Bone marrow (tissue), 2 donors: ENCODE data around the gene SEC61B.
A peak's percentile ranks its signal among the peaks of the same experiment; 100 is the strongest.

Experiments
- DNase-seq, 2 donors: peaks; one replicate each; lab custom pipeline; 2025; lab: John Stamatoyannopoulos, UW

Gene SEC61B

GRCh38 chr9:99238331-99238730, 16.2 kb downstream of the SEC61B start:
- no peak for DNase-seq

GRCh38 chr9:99239341-99240060, 17.4 kb downstream of the SEC61B start:
- no peak for DNase-seq

- DNase-seq = no peak
Observed at GRCh38 chr9:99241106-99241505, 19.0 kb downstream of the SEC61B start.

DNA sequence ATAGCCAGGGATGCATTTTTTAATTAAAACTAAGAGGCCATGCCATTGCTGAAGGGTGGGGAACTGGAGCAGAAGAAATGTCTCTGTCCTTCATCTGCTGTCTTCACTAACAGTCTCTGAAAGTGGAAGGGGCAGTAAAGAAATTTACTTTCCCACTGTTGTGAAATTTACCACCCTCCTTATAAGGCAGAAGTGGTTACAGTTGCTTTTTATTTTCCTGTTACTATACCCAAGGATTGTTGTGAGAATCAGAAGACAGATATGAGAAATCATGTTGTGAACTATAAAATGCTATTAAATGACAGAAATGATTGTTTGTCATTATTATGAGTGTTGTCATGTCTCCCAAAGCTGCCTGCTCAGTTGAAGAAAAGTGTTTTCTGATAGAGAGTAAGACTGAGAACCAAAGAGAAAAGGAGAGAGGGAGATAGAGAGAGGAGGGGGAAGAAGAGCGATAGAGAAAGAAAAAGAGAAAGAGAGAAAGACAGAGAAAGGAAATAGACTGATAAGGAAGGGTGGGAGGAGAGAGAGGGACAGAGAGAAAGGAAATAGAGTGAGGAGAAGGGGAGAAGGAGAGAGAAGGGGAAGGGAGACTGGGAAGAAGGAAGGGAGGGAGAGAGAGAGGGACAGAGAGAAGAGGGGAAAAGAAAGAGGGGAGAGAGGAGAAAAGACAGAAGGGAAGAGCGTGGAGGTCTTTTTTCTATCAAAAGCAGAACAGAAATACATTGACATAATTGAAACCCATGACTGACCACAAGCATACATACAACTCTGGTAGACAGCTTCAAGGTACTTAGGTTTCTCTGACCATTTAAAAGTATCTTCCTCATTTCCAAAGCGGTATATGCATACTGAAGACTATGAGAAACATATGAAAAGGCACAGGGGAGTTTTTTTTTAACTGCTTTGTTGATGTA, 22.5 kb downstream of the SEC61B start:
- no peak for DNase-seq

- peak in 1 of 2 donors; percentile 25 for DNase-seq
Observed at GRCh38 chr9:99249619-99250018, 27.5 kb downstream of the SEC61B start.

- no peak for DNase-seq
Observed at GRCh38 chr9:99251157-99251556, 29.1 kb downstream of the SEC61B start.

- DNase-seq = no peak
Observed at GRCh38 chr9:99253134-99253533, 31.1 kb downstream of the SEC61B start.

DNA sequence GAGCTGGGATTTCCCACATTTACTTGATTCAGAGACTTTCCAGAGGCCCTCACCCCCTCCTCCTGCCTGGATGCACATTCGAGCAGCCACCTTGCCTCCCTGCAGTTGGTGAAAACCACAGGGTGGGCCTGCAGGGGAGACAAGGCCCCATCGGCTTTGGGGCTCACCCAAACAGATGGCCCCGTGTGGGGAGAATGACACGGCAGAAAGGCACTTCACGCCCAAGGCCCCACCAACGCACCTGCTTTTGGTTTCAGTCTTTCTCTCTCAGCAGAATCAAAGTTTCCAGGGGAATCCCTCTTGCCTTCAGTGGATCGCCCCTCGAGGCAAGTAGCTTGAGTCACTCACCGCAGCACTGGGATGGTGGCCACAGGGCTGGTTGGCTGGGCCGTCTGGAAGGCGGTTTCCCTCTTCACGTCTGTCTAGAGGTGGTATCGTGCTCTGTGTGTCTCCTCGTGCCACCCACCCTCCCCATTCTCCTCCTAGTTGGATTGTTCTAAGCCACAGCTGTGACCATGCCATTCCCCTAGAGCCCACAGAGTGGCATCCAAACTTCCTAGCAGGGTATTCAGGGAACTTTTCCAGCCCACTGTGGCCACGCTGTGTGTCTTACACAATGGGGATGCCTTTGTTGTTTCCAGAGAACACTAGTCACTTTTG, 31.8 kb downstream of the SEC61B start:
- peak in 1 of 2 donors; percentile 35 for DNase-seq

DNA sequence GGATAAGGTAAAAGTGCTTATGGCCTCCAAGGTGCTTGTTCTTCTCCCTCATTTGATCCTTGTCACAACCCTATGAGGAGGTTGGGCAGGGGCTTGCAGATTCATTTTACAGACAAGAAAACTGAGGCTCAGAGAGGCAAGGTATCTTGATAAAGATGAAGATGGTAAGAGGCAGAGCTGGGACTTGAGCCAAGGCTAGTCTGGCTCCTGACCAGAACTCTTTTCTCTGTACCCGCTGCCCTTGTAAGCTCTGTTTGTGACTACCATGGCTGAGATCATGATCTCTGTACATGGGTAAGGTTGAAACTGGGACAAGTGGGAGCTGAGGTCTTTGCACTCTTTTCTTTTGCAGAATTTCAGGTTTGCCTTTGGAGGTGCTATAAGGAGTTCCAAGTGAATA, 33.6 kb downstream of the SEC61B start:
- no peak for DNase-seq

- no peak for DNase-seq
Observed at GRCh38 chr9:99257723-99258389, 35.8 kb downstream of the SEC61B start.

DNA sequence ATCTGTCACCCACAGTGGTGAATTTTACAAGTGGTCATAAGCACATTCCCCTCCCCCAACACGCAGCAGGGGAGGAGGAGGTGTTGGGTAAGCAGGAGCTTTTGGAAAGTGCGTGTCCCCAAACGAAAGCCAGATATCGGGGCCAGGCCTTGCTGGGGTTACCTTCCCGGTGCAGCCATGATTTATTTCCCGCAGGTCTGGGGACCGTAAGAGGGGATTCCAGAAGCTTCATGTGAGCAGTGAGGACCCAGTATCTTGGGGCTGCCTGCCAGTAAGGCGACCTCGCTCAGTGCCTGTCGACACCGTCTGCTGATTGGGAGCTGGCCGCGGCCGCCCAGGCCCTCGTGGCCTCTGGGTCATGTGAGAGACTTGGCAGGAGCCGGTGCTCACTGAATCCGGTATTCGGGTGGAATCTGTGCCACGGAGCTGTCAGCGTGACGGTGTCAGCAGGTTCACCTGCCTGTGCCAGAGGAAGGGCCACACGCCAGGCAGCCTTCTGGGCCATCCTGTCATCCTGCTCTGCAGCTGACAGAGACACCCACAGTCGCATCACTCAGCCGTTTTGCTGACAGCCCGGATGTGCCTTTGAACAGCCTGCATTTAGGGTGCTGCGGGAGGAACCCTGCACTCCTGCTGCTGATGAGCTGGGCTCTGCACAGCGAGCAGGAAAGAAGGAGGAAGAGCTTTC, 37.3 kb downstream of the SEC61B start:
- peak in 1 of 2 donors; percentile 50 for DNase-seq

DNA sequence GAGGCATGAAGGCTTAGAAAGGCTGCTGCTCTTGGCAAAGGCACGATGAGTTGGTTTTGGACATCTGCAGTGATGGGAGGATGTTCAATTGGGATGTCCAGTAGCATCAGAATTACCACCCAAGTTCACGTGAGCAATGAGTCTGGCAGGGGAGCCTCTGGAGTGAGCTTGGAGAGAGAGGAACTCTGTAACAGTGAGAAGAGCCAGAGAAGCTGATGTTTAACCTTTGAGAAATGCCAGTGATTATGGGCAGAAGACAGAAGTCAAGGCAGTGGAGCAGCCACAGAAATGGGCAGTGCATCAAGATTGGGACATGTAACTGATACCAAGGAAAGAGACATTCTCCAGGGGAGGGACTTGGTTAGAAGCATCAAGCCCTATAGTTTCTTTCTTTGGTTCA, 39.8 kb downstream of the SEC61B start:
- no peak for DNase-seq

GRCh38 chr9:99262949-99263418, 40.9 kb downstream of the SEC61B start:
- DNase-seq = no peak

DNA sequence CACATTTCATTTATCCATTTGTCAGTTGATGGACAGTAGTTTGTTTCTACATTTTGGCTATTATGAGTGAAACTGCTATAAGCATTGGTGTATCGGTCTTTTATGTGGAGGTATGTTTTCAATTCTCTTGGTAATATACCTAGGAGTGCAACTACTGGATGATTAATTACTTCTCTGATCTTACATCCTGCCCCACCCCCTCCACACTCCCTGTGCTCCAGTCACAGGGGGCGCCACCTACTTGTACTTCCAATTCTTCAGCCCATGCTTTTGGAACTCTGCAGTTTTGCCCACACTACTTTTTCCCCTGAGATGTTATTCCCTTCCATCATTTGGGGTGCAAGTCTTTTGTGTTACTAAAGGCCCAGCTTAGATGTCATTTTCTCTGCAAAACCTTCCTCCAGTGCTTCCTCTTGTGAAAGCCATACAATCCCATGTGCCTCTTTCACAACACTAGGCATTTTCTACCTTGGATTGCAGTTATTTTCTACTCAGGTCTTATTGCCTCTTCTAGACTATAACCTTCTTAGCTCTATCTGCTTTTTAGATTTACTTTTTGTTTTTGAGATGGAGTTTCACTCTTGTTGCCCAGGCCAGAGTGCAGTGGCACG, 42.1 kb downstream of the SEC61B start:
- DNase-seq = no peak

DNA sequence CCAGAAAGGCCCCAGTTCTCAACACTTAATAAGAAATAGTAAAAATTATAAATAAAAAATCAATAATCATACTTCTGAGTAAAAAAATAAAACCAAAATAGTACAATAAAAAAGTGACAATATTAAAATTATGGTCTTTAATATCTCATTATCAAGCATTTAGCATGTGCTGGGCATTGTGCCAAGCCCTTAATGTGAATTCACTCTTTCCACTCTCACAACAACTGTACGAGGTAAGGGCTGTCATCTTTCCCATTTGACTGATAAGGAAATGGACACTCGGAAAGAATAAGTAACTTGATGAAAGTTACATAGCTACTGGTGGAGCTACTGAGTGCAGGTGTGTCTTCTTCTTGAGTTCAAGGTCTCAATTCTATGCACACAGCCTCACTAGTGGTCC, 43.6 kb downstream of the SEC61B start:
- DNase-seq = no peak

DNA sequence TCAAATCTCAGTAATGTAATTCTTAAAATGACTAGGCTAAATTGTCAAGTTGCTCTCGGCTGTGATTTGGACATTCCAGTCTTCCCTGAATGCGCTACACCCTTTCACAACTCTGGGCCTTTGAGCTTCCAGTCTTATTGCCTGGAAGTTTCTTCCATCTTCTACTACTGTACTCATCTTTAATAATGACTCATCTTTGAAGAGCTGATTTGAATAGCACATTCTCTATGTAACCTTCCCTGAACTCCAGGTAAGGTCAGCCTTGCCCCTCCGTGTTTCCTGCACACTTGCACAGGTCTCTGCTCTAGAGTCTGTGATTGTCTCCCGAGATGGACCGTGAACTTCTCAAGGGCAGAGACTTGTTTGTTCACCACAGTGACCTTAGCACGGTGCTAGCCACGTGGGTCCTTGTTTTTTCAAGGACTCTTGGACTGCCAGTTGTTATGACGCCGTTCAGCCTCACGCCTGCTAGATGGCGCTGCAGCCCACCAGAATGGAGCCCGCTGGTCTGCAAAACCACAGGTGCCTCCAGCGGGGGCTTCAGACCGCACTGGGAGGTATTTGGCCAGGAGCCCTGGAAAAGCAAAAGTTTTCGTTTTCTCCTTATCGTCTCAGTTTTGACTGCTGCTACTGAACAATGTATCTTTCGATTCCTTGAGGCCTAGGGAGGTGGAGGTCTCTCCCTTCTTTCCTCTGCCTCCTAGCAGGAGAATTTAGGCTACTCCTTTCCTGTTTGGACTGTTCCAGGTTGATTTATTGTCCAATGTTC, 44.4 kb downstream of the SEC61B start:
- DNase-seq = peak; percentile 29 to 54

- DNase-seq = no peak
Observed at GRCh38 chr9:99269416-99269815, 47.3 kb downstream of the SEC61B start.

GRCh38 chr9:99270491-99270890, 48.4 kb downstream of the SEC61B start:
- DNase-seq = no peak

DNA sequence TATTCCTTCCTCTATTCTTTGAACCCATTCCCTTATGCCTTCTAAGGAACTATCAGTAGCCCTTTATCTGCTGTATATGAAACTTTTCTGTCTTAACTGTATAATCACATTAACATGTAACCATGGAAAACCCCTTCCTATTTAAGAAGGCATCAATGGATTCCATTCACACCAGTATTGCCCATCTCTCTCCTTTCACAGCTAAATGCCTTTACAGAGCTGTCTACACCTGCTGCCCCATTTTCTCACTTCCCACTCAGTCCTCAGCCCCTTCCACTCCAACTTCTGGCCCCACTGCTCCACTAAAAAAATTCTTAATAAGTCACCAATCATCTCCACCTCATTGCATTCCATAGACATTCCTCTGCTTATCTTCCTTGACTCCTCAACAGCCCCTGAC, 50.8 kb downstream of the SEC61B start:
- no peak for DNase-seq

DNA sequence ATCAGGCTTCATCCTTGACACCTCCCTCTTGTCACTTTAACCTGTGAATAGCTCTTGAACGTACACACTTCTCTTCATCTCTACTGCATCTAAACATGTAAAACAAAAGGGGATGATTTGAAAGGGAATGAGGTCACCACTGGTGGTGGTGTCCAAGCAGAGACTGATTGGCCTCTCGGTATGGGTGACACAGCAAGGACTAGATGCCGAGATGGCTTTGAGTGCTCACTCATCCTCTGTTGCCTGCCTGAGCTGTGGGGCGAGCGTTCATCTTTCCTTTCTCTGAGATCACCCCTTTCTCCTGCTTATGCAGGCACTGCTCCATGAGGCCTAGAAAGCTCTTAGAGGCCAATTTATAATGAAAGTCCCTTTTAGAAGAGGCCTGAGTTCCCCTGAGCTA, 51.9 kb downstream of the SEC61B start:
- DNase-seq = no peak
